ENCODE data around the gene BMPR1B. TPM values are rescaled to one million over a fixed set of nuclear protein-coding genes. Genes with fewer than 3 reads are reported as not detected.

BMPR1B gene
- total RNA-seq, 4 donors from 2014 or later: 0.17 to 0.88 (median 0.35) TPM

GRCh38 chr4:95151255-95151654 lies 393.5 kb downstream of the BMPR1B start:
- TF ChIP-seq, protein P1, sequence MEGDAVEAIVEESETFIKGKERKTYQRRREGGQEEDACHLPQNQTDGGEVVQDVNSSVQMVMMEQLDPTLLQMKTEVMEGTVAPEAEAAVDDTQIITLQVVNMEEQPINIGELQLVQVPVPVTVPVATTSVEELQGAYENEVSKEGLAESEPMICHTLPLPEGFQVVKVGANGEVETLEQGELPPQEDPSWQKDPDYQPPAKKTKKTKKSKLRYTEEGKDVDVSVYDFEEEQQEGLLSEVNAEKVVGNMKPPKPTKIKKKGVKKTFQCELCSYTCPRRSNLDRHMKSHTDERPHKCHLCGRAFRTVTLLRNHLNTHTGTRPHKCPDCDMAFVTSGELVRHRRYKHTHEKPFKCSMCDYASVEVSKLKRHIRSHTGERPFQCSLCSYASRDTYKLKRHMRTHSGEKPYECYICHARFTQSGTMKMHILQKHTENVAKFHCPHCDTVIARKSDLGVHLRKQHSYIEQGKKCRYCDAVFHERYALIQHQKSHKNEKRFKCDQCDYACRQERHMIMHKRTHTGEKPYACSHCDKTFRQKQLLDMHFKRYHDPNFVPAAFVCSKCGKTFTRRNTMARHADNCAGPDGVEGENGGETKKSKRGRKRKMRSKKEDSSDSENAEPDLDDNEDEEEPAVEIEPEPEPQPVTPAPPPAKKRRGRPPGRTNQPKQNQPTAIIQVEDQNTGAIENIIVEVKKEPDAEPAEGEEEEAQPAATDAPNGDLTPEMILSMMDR (IDR thresholded peaks at IDR 0.05; ENCODE audit: low read depth): no peak

DNA sequence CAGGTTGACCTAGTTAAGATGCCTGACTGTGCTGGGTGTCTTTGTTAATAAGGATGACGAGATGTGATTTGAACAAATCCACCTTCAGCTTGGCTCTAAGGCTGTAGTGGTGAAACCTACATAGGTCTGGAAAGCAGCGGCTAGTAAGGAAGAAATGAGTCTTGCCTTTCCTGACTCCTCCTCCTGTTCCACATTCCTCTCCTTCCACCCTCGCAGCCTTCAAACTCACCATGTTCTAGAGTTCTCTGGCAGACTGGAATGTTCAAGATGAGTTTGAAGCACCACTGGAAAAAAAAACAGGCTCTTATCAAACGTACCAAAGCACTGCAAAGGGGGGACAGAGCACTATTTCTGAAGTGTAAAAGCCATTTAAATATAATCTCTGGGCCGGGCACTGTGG lies 395.4 kb downstream of the BMPR1B start:
- TF ChIP-seq, protein P1 (IDR thresholded peaks at IDR 0.05; ENCODE audit: low read depth): no peak

- TF ChIP-seq, protein P1 (IDR thresholded peaks at IDR 0.05; ENCODE audit: low read depth): no peak
Measured at GRCh38 chr4:95155759-95156451, 398.1 kb downstream of the BMPR1B start.

DNA sequence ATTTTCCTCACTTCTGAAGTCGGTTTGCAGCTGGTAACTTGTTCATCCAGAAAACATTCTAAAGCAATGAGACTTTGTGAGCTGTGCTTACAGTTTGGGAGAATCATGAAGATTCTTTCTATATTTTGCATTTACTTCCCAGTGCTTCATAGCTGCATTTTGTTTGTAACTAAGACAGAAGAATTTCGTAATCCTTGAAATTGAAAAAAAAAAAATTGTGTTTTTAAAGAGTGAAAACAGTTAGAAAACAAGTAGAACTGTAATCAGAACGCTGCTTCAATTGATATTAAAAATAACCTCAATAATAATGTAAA lies 398.7 kb downstream of the BMPR1B start:
- TF ChIP-seq, protein P1 (IDR thresholded peaks at IDR 0.05; ENCODE audit: low read depth): no peak

GRCh38 chr4:95157596-95157995 lies 399.8 kb downstream of the BMPR1B start:
- TF ChIP-seq, protein P1 (IDR thresholded peaks at IDR 0.05; ENCODE audit: low read depth): no peak

- TF ChIP-seq, protein P1 (IDR thresholded peaks at IDR 0.05; ENCODE audit: low read depth): no peak
Measured at GRCh38 chr4:95158045-95158444, 400.3 kb downstream of the BMPR1B start.

DNA sequence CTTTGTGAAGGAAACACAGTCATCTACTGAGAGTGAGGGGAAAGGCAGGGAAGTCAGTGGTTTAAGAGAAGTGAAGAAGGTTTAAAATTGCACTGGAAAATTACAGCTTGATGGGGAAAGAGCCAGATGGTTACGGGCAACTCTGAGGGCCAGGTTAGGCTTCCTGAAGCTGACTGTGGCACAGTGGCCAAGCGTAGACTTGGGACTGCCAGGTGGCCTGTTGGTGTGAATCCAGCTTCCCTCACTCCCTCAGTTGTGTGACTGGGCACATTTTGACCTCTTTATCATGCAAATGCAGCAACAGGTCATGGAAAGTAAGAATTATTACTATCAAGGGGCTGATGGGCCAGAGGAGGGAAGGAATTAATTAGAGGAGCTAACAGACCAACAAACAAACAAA lies 400.9 kb downstream of the BMPR1B start:
- TF ChIP-seq, protein P1 (IDR thresholded peaks at IDR 0.05; ENCODE audit: low read depth): no peak

All from subcutaneous adipose tissue (tissue), 4 donors.